Ishikawa (cell line): ENCODE results near the gene RGS9.

Source experiments
- CEBPB ChIP-seq: IDR thresholded peaks from 2 replicates; pipeline ENCODE4 v1.6.1; 2012
- CREB1 ChIP-seq: IDR thresholded peaks from 2 replicates; pipeline ENCODE4 v1.6.1; 2012; ENCODE audit warnings: low read depth
- EGR1 ChIP-seq: IDR thresholded peaks from 2 replicates; pipeline ENCODE4 v1.6.1; 2012
- EP300 ChIP-seq: IDR thresholded peaks from 2 replicates; pipeline ENCODE4 v1.6.1; 2012; ENCODE audit warnings: borderline replicate concordance
- FOXM1 ChIP-seq: IDR thresholded peaks from 2 replicates; pipeline ENCODE4 v1.6.1; 2012; ENCODE audit warnings: low read depth, borderline replicate concordance
- MAX ChIP-seq: IDR thresholded peaks from 2 replicates; pipeline ENCODE4 v1.6.1; 2012
- NFIC ChIP-seq: IDR thresholded peaks from 2 replicates; pipeline ENCODE4 v1.6.1; 2012
- RAD21 ChIP-seq: IDR thresholded peaks from 2 replicates; pipeline ENCODE4 v1.6.1; 2012; ENCODE audit warnings: low read depth
- REST ChIP-seq: IDR thresholded peaks from 2 replicates; pipeline ENCODE4 v1.6.1; 2012; ENCODE audit warnings: low read depth, mild to moderate bottlenecking
- TAF1 ChIP-seq: IDR thresholded peaks from 2 replicates; pipeline ENCODE4 v1.6.1; 2012; ENCODE audit warnings: low read depth, mild to moderate bottlenecking
- TCF12 ChIP-seq: IDR thresholded peaks from 2 replicates; pipeline ENCODE4 v1.6.1; 2012; ENCODE audit warnings: low read depth
- TEAD4 ChIP-seq: IDR thresholded peaks from 2 replicates; pipeline ENCODE4 v1.6.1; 2012
- USF1 ChIP-seq: IDR thresholded peaks from 2 replicates; pipeline ENCODE4 v1.6.1; 2012
- YY1 ChIP-seq: IDR thresholded peaks from 2 replicates; pipeline ENCODE4 v1.6.1; 2012; ENCODE audit warnings: low read depth
- ZBTB7A ChIP-seq: IDR thresholded peaks from 2 replicates; pipeline ENCODE4 v1.6.1; 2012; ENCODE audit warnings: low read depth

Gene RGS9

GRCh38 chr17:65231662-65232335 lies 94.6 kb downstream of the RGS9 start:
- no peak for TF ChIP-seq NFIC
- peak; percentile 96 for TF ChIP-seq RAD21
- TF ChIP-seq FOXM1 = no peak
- TF ChIP-seq TAF1 = no peak
- TF ChIP-seq USF1 = no peak
- no peak for TF ChIP-seq YY1

GRCh38 chr17:65235284-65235683 lies 98.1 kb downstream of the RGS9 start:
- TF ChIP-seq TAF1 (no peak), ZBTB7A (no peak), FOXM1 (no peak), EGR1 (no peak), MAX (no peak), TCF12 (no peak), EP300 (no peak), YY1 (no peak), NFIC (no peak), CEBPB (no peak), REST (no peak), TEAD4 (no peak), CREB1 (no peak), USF1 (no peak)

GRCh38 chr17:65236321-65236720 lies 99.2 kb downstream of the RGS9 start:
- no peak for TF ChIP-seq EGR1
- no peak for TF ChIP-seq FOXM1

- TF ChIP-seq FOXM1 (no peak), NFIC (no peak), TEAD4 (no peak), EGR1 (no peak), CREB1 (no peak), MAX (no peak), YY1 (no peak), ZBTB7A (no peak), EP300 (no peak), CEBPB (no peak), RAD21 (no peak), REST (no peak), USF1 (no peak), TAF1 (no peak), TCF12 (no peak)
Measured at GRCh38 chr17:65243838-65244625, 106.9 kb downstream of the RGS9 start.

- TF ChIP-seq ZBTB7A (no peak), FOXM1 (no peak), USF1 (no peak), YY1 (no peak), CREB1 (no peak), REST (no peak), TCF12 (no peak), CEBPB (no peak), EP300 (no peak), TAF1 (no peak), NFIC (no peak), RAD21 (no peak), EGR1 (no peak), TEAD4 (no peak), MAX (no peak)
Measured at GRCh38 chr17:65246252-65246651, 109.1 kb downstream of the RGS9 start.
